Measurements from ENCODE around the gene DTYMK. TPM values are rescaled to one million over a fixed set of nuclear protein-coding genes. Genes with fewer than 3 reads are reported as not detected.

Gene DTYMK, protein sequence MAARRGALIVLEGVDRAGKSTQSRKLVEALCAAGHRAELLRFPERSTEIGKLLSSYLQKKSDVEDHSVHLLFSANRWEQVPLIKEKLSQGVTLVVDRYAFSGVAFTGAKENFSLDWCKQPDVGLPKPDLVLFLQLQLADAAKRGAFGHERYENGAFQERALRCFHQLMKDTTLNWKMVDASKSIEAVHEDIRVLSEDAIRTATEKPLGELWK
- 126 to 157 TPM (median 137 TPM) in 5 replicates for total RNA-seq (2022; extraction: Qiagen RNA extraction; ENCODE audit: low read depth)

GRCh38 chr2:241686650-241687425, at the start of gene DTYMK:
TSS of gene DTYMK (minus strand) at chr2:241686815. CDS start at chr2:241686783, 32 bp downstream.

DNA sequence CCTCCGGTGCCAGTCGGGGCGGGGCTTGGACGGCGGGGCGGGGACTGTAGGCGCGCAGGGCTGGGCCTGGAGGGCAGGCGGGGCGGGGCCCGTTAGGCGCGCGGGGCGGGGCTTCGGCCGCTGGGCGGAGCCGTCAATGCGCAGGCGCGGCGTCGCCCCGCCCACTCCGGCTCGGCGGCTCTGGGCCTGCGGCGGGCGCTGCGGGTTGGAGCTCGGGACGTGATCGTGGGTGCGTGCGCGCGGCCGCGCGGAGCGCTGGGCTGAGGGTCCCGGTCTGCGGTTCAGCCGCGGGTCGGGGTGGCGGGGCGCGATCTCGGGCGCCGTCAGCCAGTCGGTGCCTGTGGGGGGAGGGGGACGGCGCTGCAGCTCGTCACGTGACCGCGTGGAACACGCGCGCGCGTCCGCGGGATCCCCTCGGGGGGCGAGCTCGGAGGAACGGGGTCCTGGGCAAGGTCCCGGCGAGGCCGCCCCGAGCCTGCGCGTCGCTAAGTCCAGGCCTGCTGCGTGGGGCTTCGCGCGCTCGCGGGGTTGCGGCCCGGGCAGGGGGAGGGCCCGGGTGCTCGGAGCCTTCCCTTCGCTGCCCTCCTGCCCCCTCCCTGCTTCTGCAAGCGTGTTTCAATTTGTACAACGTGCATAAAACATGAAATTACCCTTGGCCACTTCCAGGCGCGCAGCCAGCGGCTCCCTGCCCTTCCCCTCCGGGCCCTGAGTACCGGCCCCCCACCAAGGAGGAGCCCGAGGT, 48.0 kb upstream of the DTYMK start, which contains the start of gene D2HGDH:
Gene D2HGDH (plus strand): TSS at position 164 of the 742 bp plus-strand sequence. CDS start 595 bp downstream, outside the sequence.

GRCh38 chr2:241701399-241702154, 15.0 kb upstream of the DTYMK start, which contains the start of gene ING5:
TSS of gene ING5 (plus strand) at chr2:241702039. CDS start at chr2:241702066, 27 bp downstream.

DNA sequence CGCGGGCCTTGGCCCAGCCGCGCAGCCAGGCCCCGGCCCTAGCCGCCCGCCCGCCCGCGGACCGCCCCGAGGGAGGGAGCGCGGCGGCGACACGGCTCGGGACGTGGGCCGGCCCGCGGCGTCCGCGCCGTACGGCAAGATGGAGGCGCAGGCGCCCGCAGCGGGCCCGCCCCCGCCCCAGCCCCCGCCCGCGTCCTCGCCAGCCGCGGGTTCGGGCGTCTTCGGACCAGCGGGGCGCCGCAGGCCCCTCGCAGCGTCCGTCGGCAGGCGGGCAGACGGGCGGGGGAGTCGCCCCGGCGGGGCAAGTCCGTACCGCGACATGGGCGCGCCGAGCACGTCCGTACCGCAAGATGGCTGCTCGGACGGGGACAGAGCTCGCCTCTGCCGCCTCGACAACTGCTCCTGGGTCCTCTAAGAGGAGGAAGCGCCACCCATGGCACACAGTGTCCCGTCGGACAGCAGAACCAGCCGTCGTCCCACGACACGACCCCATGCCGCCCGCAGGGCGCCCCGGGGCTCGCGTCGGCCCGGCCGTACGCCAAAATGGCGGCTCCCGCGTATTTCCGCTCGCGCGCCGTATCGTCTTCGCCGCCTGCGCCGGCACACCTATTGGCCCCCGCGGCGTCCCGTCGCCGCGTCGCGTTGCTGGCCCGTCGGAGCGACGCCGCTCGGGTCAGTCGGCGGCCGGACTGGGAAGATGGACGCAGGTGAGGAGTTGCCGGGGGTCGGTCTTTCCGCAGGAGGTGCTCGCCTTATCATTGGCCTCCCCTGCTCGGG, 49.4 kb downstream of the DTYMK start, which contains the start of the genes ATG4B and THAP4:
Gene ATG4B (plus strand): TSS at position 676 of the 777 bp plus-strand sequence. CDS start 22 bp downstream, at position 698.
Gene THAP4 (minus strand): TSS at position 141 of the 777 bp plus-strand sequence. CDS start 141 bp downstream, outside the sequence.

Other genes with a start within 250 kb of the DTYMK start
- 98.8 to 111 TPM (median 105 TPM) in 5 replicates for gene STK25, start 178.2 kb downstream of the DTYMK start, total RNA-seq (2022; extraction: Qiagen RNA extraction; ENCODE audit: low read depth)
- 23.4 to 34.1 TPM (median 33.3 TPM) in 5 replicates for gene BOK, start 128.1 kb downstream of the DTYMK start, total RNA-seq (2022; extraction: Qiagen RNA extraction; ENCODE audit: low read depth)
- 59.5 to 87.8 TPM (median 76.1 TPM) in 5 replicates for gene THAP4, start 49.7 kb downstream of the DTYMK start, total RNA-seq (2022; extraction: Qiagen RNA extraction; ENCODE audit: low read depth)
- 41.6 to 64.8 TPM (median 50.7 TPM) in 5 replicates for gene ATG4B, start 49.1 kb downstream of the DTYMK start, total RNA-seq (2022; extraction: Qiagen RNA extraction; ENCODE audit: low read depth)
- gene ING5, start 15.2 kb upstream of the DTYMK start, total RNA-seq (2022; extraction: Qiagen RNA extraction; ENCODE audit: low read depth): 19.5 to 25.6 TPM (median 21.7 TPM) in 5 replicates
- 6.6 to 9.2 TPM (median 8.7 TPM) in 5 replicates for gene D2HGDH, start 47.8 kb upstream of the DTYMK start, total RNA-seq (2022; extraction: Qiagen RNA extraction; ENCODE audit: low read depth)
- gene GAL3ST2, start 90.0 kb upstream of the DTYMK start, total RNA-seq (2022; extraction: Qiagen RNA extraction; ENCODE audit: low read depth): 0.10 to 0.34 TPM (median 0.13 TPM) in 5 replicates
- 0.08 to 0.48 TPM (median 0.19 TPM) in 5 replicates for gene NEU4, start 122.4 kb upstream of the DTYMK start, total RNA-seq (2022; extraction: Qiagen RNA extraction; ENCODE audit: low read depth)
- not detected in 5 replicates for gene PDCD1, start 172.1 kb upstream of the DTYMK start, total RNA-seq (2022; extraction: Qiagen RNA extraction; ENCODE audit: low read depth)
- gene RTP5, start 182.9 kb upstream of the DTYMK start, total RNA-seq (2022; extraction: Qiagen RNA extraction; ENCODE audit: low read depth): not detected in 5 replicates